ENCODE results near the gene PTPN2. TPM values are rescaled to one million over a fixed set of nuclear protein-coding genes. Genes with fewer than 3 reads are reported as not detected.

PTPN2 gene
- total RNA-seq, 1 donor from 2014 or later: 9.5 TPM

- DNase-seq (no peak), ATAC-seq (ENCODE audit: poor library complexity) (no peak)
- intact Hi-C loops (cut with DNase I): no loop called here
Observed at GRCh38 chr18:12863687-12864216, 20.3 kb downstream of the PTPN2 start.

GRCh38 chr18:12862874-12863482 lies 21.1 kb downstream of the PTPN2 start:
- no peak for DNase-seq
- no peak for ATAC-seq (ENCODE audit: poor library complexity)
- intact Hi-C loops (cut with DNase I): no loop called here

GRCh38 chr18:12862467-12862866 lies 21.6 kb downstream of the PTPN2 start:
- no peak for DNase-seq
- intact Hi-C loops (cut with DNase I): no loop called here

GRCh38 chr18:12861637-12862036 lies 22.4 kb downstream of the PTPN2 start:
- ATAC-seq (ENCODE audit: poor library complexity) (no peak), DNase-seq (no peak)
- intact Hi-C loops (cut with DNase I): no loop called here

More at GRCh38 chr18:12862467-12862866, 21.6 kb downstream of the PTPN2 start:
- ATAC-seq (ENCODE audit: poor library complexity): no peak

GRCh38 chr18:12860530-12860929 lies 23.5 kb downstream of the PTPN2 start:
- ATAC-seq (ENCODE audit: poor library complexity): no peak
- no peak for DNase-seq
- intact Hi-C loops (cut with DNase I): no loop called here

GRCh38 chr18:12858991-12859390 lies 25.0 kb downstream of the PTPN2 start:
- ATAC-seq (ENCODE audit: poor library complexity): no peak
- intact Hi-C loops (cut with DNase I): no loop called here
- no peak for DNase-seq

GRCh38 chr18:12857991-12858544 lies 26.0 kb downstream of the PTPN2 start:
- ATAC-seq (ENCODE audit: poor library complexity) (no peak), DNase-seq (no peak)
- intact Hi-C loops (cut with DNase I): no loop called here

- ATAC-seq (ENCODE audit: poor library complexity) (no peak), DNase-seq (no peak)
- intact Hi-C loops (cut with DNase I): no loop called here
Observed at GRCh38 chr18:12857215-12857905, 26.7 kb downstream of the PTPN2 start.

- intact Hi-C loops (cut with DNase I): no loop called here
- no peak for DNase-seq
- no peak for ATAC-seq (ENCODE audit: poor library complexity)
Observed at GRCh38 chr18:12855916-12856315, 28.1 kb downstream of the PTPN2 start.

GRCh38 chr18:12852566-12853315 lies 31.3 kb downstream of the PTPN2 start:
- intact Hi-C loops (cut with DNase I): no loop called here
- ATAC-seq (ENCODE audit: poor library complexity) (no peak), DNase-seq (no peak)

- no peak for ATAC-seq (ENCODE audit: poor library complexity)
Observed at GRCh38 chr18:12851716-12852115, 32.3 kb downstream of the PTPN2 start.

GRCh38 chr18:12849548-12849947 lies 34.5 kb downstream of the PTPN2 start:
- ATAC-seq (ENCODE audit: poor library complexity) (no peak), DNase-seq (no peak)
- intact Hi-C loops (cut with DNase I): no loop called here

More at GRCh38 chr18:12851716-12852115, 32.3 kb downstream of the PTPN2 start:
- intact Hi-C loops (cut with DNase I): no loop called here
- no peak for DNase-seq

- no peak for ATAC-seq (ENCODE audit: poor library complexity)
- DNase-seq: no peak
- intact Hi-C loops (cut with DNase I): no loop called here
Observed at GRCh38 chr18:12848405-12848804, 35.6 kb downstream of the PTPN2 start.

- DNase-seq (no peak), ATAC-seq (ENCODE audit: poor library complexity) (no peak)
- intact Hi-C loops (cut with DNase I): no loop called here
Observed at GRCh38 chr18:12844391-12844790, 39.6 kb downstream of the PTPN2 start.

GRCh38 chr18:12843420-12844350 lies 40.4 kb downstream of the PTPN2 start:
- ATAC-seq (ENCODE audit: poor library complexity) (no peak), DNase-seq (no peak)
- intact Hi-C loops (cut with DNase I): no loop called here

- no peak for ATAC-seq (ENCODE audit: poor library complexity)
- intact Hi-C loops (cut with DNase I): no loop called here
Observed at GRCh38 chr18:12842459-12843380, 41.3 kb downstream of the PTPN2 start.

GRCh38 chr18:12841070-12841469 lies 43.0 kb downstream of the PTPN2 start:
- ATAC-seq (ENCODE audit: poor library complexity): no peak
- DNase-seq: no peak
- intact Hi-C loops (cut with DNase I): no loop called here

More at GRCh38 chr18:12842459-12843380, 41.3 kb downstream of the PTPN2 start:
- DNase-seq: no peak
